ENCODE data around the gene SV2B.

Gene SV2B

GRCh38 chr15:91275844-91276243, 175.8 kb downstream of the SV2B start (continued):
- TF ChIP-seq TSHZ1 (tag by site-specific recombination; IDR thresholded peaks at IDR 0.05; ENCODE audit: borderline replicate concordance) (no peak), ZNF521 (tag by site-specific recombination; IDR thresholded peaks at IDR 0.05) (no peak)

GRCh38 chr15:91278951-91279350, 178.9 kb downstream of the SV2B start:
- Histone ChIP-seq H3K36me3 (ENCODE audit: control insufficient read depth in 2 of 2, insufficient read depth in 1 of 2, low read length in 2 of 2) (no peaks in the 10 kb centered on the region), H3K27ac (ENCODE audit: extremely low read depth, low read depth, low read length) (no peak overlapping the region), H3K4me1 (ENCODE audit: control insufficient read depth, insufficient read depth, low read length) (no peaks in the 10 kb centered on the region), H3K9me3 (ENCODE audit: control insufficient read depth, insufficient read depth, low read depth, low read length) (no peaks in the 10 kb centered on the region), H3K4me3 (ENCODE audit: low read depth, low read length) (no peak overlapping the region)
- CTCF ChIA-PET: interaction anchor here (0.6 to 2.5 kb wide), 6 partner anchors 9 to 798 kb away, joined by 3 to 9 read pairs (median 5); no protein-coding TSS in a partner anchor
- TF ChIP-seq ZBTB26 (tag by site-specific recombination; optimal IDR thresholded peaks at IDR 0.05) (no peak), ZSCAN23 (tag by site-specific recombination; IDR thresholded peaks at IDR 0.05) (no peak), ZNF560 (tag by site-specific recombination; IDR thresholded peaks at IDR 0.05; ENCODE audit: borderline replicate concordance) (no peak), ZNF707 (tag by site-specific recombination; IDR thresholded peaks at IDR 0.05) (no peak), MYNN (tag by site-specific recombination; IDR thresholded peaks at IDR 0.05; ENCODE audit: borderline replicate concordance) (no peak), ZNF514 (tag by site-specific recombination; IDR thresholded peaks at IDR 0.05) (no peak), ZBTB48 (tag by site-specific recombination; IDR thresholded peaks at IDR 0.05) (no peak)
- POLR2A ChIA-PET: no interaction called here

DNA sequence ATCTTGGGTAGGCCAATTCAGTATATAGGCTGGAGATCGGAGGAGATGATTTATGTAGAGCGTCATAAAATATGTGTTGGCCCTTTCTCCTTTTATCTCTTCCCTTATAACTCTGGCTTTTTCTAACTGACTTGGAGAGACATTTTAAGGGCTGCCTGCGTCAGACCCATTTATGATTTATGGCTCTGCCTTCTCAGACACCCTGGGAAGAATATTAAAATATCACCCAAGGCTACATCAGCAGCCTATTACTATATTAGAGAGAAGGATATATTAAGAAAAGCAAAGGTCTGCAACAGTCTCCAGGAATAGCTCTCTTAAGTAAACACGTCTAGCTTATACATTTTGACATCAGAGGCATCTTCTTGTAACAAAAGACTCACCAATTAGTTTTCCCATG, 179.4 kb downstream of the SV2B start:
- ChIA-PET CTCF (interaction anchor here (0.6 to 2.5 kb wide), 8 partner anchors 8 to 798 kb away, joined by 3 to 9 read pairs (median 5); no protein-coding TSS in a partner anchor), POLR2A (no interaction called here)
- Histone ChIP-seq H3K27ac (ENCODE audit: extremely low read depth, low read depth, low read length) (no peak overlapping the region), H3K36me3 (ENCODE audit: control insufficient read depth in 2 of 2, insufficient read depth in 1 of 2, low read length in 2 of 2) (no peaks in the 10 kb centered on the region), H3K4me3 (ENCODE audit: low read depth, low read length) (no peak overlapping the region), H3K9me3 (ENCODE audit: control insufficient read depth, insufficient read depth, low read depth, low read length) (no peaks in the 10 kb centered on the region), H3K4me1 (ENCODE audit: control insufficient read depth, insufficient read depth, low read length) (no peaks in the 10 kb centered on the region)
- TF ChIP-seq ZNF785 (tag by site-specific recombination; IDR thresholded peaks at IDR 0.05) (no peak), ZNF830 (tag by site-specific recombination; IDR thresholded peaks at IDR 0.05; ENCODE audit: low read depth) (no peak), ZNF416 (tag by site-specific recombination; IDR thresholded peaks at IDR 0.05) (no peak), KLF16 (tag by site-specific recombination; IDR thresholded peaks at IDR 0.05) (no peak), ZFP37 (tag by site-specific recombination; IDR thresholded peaks at IDR 0.05) (no peak)

- Histone ChIP-seq H3K27ac (ENCODE audit: extremely low read depth, low read depth, low read length) (no peak overlapping the region), H3K4me1 (ENCODE audit: control insufficient read depth, insufficient read depth, low read length) (no peaks in the 10 kb centered on the region), H3K36me3 (ENCODE audit: control insufficient read depth in 2 of 2, insufficient read depth in 1 of 2, low read length in 2 of 2) (no peaks in the 10 kb centered on the region), H3K4me3 (ENCODE audit: low read depth, low read length) (no peak overlapping the region), H3K9me3 (ENCODE audit: control insufficient read depth, insufficient read depth, low read depth, low read length) (no peaks in the 10 kb centered on the region)
- POLR2A ChIA-PET: no interaction called here
- CTCF ChIA-PET: interaction anchor here (1.8 kb wide), 1 partner anchor 10 kb away, joined by 9 read pairs; no protein-coding TSS in a partner anchor
- TF ChIP-seq ZNF76 (tag by site-specific recombination; IDR thresholded peaks at IDR 0.05; ENCODE audit: borderline replicate concordance, low read depth) (no peak), ZXDB (tag by site-specific recombination; IDR thresholded peaks at IDR 0.05) (no peak), ZNF391 (tag by site-specific recombination; IDR thresholded peaks at IDR 0.05; ENCODE audit: borderline replicate concordance, low read depth) (no peak), ZNF184 (tag by site-specific recombination; IDR thresholded peaks at IDR 0.05) (no peak), ZBTB21 (tag by site-specific recombination; IDR thresholded peaks at IDR 0.05) (no peak), ZNF707 (tag by site-specific recombination; IDR thresholded peaks at IDR 0.05) (no peak), PRDM10 (tag by site-specific recombination; IDR thresholded peaks at IDR 0.05) (no peak), ZNF580 (tag by site-specific recombination; IDR thresholded peaks at IDR 0.05) (no peak), ZNF555 (tag by site-specific recombination; conservative IDR thresholded peaks at IDR 0.05) (no peak)
Observed at GRCh38 chr15:91281947-91282346, 181.9 kb downstream of the SV2B start.
